H1 (cell line): Measurements from ENCODE around the gene PSME1. TPM values are rescaled to one million over a fixed set of nuclear protein-coding genes. Genes with fewer than 3 reads are reported as not detected.
A peak's percentile ranks its signal among the peaks of the same experiment; 100 is the strongest.

ENCODE experiments used
- CTCF ChIA-PET: fragments of 300-600 bp; sonication (Branson Sonifier 250); formaldehyde crosslinking; loops from one replicate; lab custom pipeline; 2021; ENCODE audit not compliant: partially characterized antibody; lab: Charles Lee
- POLR2A ChIA-PET: fragments of 300-600 bp; sonication (Branson Sonifier 250); formaldehyde crosslinking; loops from one replicate; lab custom pipeline; 2021; ENCODE audit warnings: inconsistent platforms; ENCODE audit not compliant: partially characterized antibody; lab: Charles Lee
- DNase-seq, 2 experiments: peaks; one replicate each; pipeline versions ENCODE4 v3.0.0 to v3.0.0-alpha.2; 2010 to 2022; ENCODE audit warnings: low spot score in 2 of 2, low read depth in 1 of 2, mixed read lengths in 1 of 2
- FAIRE-seq: peaks from 2 replicates; lab custom pipeline; 2011; peaks lifted over from hg19 to GRCh38; lab: Jason Lieb, UNC
- H2AFZ ChIP-seq: 2 replicates; pipeline ENCODE4 v1.8.1; 2012; ENCODE audit warnings: low read length, inconsistent platforms
- H2AK5ac ChIP-seq: 2 replicates; pipeline ENCODE4 v1.6.1; 2013; ENCODE audit warnings: low read depth, low read length
- H2BK120ac ChIP-seq: replicated peaks from 2 replicates; pipeline ENCODE3; 2013; ENCODE audit warnings: low read depth, low read length, inconsistent platforms
- H2BK12ac ChIP-seq: 2 replicates; pipeline ENCODE4 v1.6.1; 2013; ENCODE audit warnings: low read depth, low read length
- H2BK15ac ChIP-seq: 2 replicates; pipeline ENCODE4 v1.6.1; 2013; ENCODE audit warnings: low read length
- H2BK20ac ChIP-seq: 2 replicates; pipeline ENCODE4 v1.6.1; 2013; ENCODE audit warnings: low read length
- H2BK5ac ChIP-seq: 2 replicates; pipeline ENCODE4 v1.6.1; 2013; ENCODE audit warnings: low read depth, low read length
- H3K14ac ChIP-seq: 2 replicates; pipeline ENCODE4 v1.6.1; 2013; ENCODE audit warnings: inconsistent platforms; ENCODE audit not compliant: insufficient read length
- H3K18ac ChIP-seq: 2 replicates; pipeline ENCODE4 v1.6.1; 2013; ENCODE audit warnings: low read length; ENCODE audit errors: extremely low read depth
- H3K23ac ChIP-seq: 2 replicates; pipeline ENCODE4 v1.6.1; 2013; ENCODE audit warnings: inconsistent platforms; ENCODE audit not compliant: insufficient read length
- H3K23me2 ChIP-seq: 2 replicates; pipeline ENCODE4 v1.6.1; 2013; ENCODE audit warnings: low read depth, low read length
- H3K27ac ChIP-seq: 2 replicates; pipeline ENCODE4 v1.6.1; 2011; ENCODE audit warnings: low read depth, low read length, inconsistent platforms
- H3K27me3 ChIP-seq, 4 experiments: replicated peaks in 1 of 4; 1 replicate in 1 of 4; 2 replicates in 3 of 4; pipeline versions ENCODE4 v1.6.1 to v1.8.1; 2011 to 2013; ENCODE audit warnings: low read length in 3 of 4, mild to moderate bottlenecking in 3 of 4, inconsistent platforms in 2 of 4, mixed read lengths in 2 of 4, moderate library complexity in 1 of 4; ENCODE audit not compliant: control insufficient read depth in 3 of 4, insufficient read depth in 3 of 4; ENCODE audit errors: extremely low read depth in 1 of 4
- H3K36me3 ChIP-seq, 4 experiments: 2 replicates each; pipeline versions ENCODE4 v1.6.1 to v1.8.1; 2011 to 2013; ENCODE audit warnings: mild to moderate bottlenecking in 4 of 4, low read length in 3 of 4, moderate library complexity in 2 of 4, control low read depth in 1 of 4, inconsistent platforms in 1 of 4; ENCODE audit not compliant: insufficient read depth in 4 of 4, control insufficient read depth in 2 of 4
- H3K4ac ChIP-seq: replicated peaks from 2 replicates; pipeline ENCODE3; 2013; ENCODE audit warnings: low read length, low read depth, mixed read lengths, inconsistent platforms; ENCODE audit not compliant: insufficient read length
- H3K4me1 ChIP-seq, 4 experiments: replicated peaks in 1 of 4; 1 replicate in 1 of 4; 2 replicates in 3 of 4; pipeline versions ENCODE4 v1.6.1 to v1.8.1; 2011 to 2013; ENCODE audit warnings: low read length in 3 of 4, inconsistent platforms in 2 of 4, mixed read lengths in 1 of 4; ENCODE audit not compliant: insufficient read depth in 4 of 4, control insufficient read depth in 3 of 4
- H3K4me2 ChIP-seq, 2 experiments: 2 replicates each; pipeline versions ENCODE4 v1.6.1 to v1.8.1; 2011 to 2013; ENCODE audit warnings: low read depth in 2 of 2, low read length in 2 of 2, control low read depth in 1 of 2, inconsistent platforms in 1 of 2, mild to moderate bottlenecking in 1 of 2; ENCODE audit not compliant: insufficient read depth in 1 of 2
- H3K4me3 ChIP-seq, 4 experiments: fragments of 200-600, 300-600 bp in 1 of 4; sonication (generic), shearing (Covaris generic), sonication (Bioruptor Twin) in 1 of 4; 2 replicates each; pipeline versions ENCODE4 v1.5.1 to v1.8.1; 2011 to 2016; ENCODE audit warnings: low read length in 4 of 4, low read depth in 3 of 4, control low read depth in 2 of 4, inconsistent platforms in 2 of 4, mild to moderate bottlenecking in 2 of 4, mixed read lengths in 1 of 4, moderate library complexity in 1 of 4; ENCODE audit not compliant: insufficient read depth in 2 of 4; ENCODE audit errors: extremely low read depth in 1 of 4
- H3K56ac ChIP-seq: replicated peaks from 2 replicates; pipeline ENCODE3; 2013; ENCODE audit warnings: low read depth, mild to moderate bottlenecking, mixed read lengths, low read length, inconsistent platforms; ENCODE audit not compliant: insufficient read length
- H3K79me1 ChIP-seq: 2 replicates; pipeline ENCODE4 v1.6.1; 2013; ENCODE audit warnings: low read depth, low read length, control low read depth
- H3K79me2 ChIP-seq, 2 experiments: 2 replicates each; pipeline versions ENCODE4 v1.6.1 to v1.8.1; 2012 to 2013; ENCODE audit warnings: low read length in 2 of 2, mild to moderate bottlenecking in 2 of 2, inconsistent platforms in 1 of 2; ENCODE audit not compliant: insufficient read depth in 2 of 2, control insufficient read depth in 1 of 2
- H3K9ac ChIP-seq, 4 experiments: replicated peaks in 1 of 4; 1 replicate in 1 of 4; 2 replicates in 3 of 4; pipeline versions ENCODE4 v1.6.1 to v1.8.1; 2011 to 2013; ENCODE audit warnings: low read depth in 3 of 4, low read length in 3 of 4, control low read depth in 2 of 4, mild to moderate bottlenecking in 2 of 4, moderate library complexity in 2 of 4, inconsistent platforms in 1 of 4; ENCODE audit errors: extremely low read depth in 1 of 4
- H3K9me3 ChIP-seq, 2 experiments: 2 replicates each; pipeline versions ENCODE4 v1.6.1 to v1.8.1; 2012 to 2013; ENCODE audit warnings: mild to moderate bottlenecking in 2 of 2, moderate library complexity in 2 of 2, control low read depth in 1 of 2, inconsistent platforms in 1 of 2, low read depth in 1 of 2, low read length in 1 of 2, mixed read lengths in 1 of 2; ENCODE audit not compliant: insufficient read depth in 2 of 2
- H4K20me1 ChIP-seq, 2 experiments: replicated peaks in 1 of 2; 2 replicates each; pipeline versions ENCODE3 to v1.8.1; 2011 to 2013; ENCODE audit warnings: inconsistent platforms in 2 of 2, low read length in 2 of 2, mild to moderate bottlenecking in 1 of 2; ENCODE audit not compliant: insufficient read depth in 2 of 2, control insufficient read depth in 1 of 2
- H4K5ac ChIP-seq: 2 replicates; pipeline ENCODE4 v1.6.1; 2013; ENCODE audit warnings: low read length, low read depth, mixed read lengths, inconsistent platforms; ENCODE audit not compliant: insufficient read length
- H4K8ac ChIP-seq: 2 replicates; pipeline ENCODE4 v1.8.0; 2013; ENCODE audit warnings: mild to moderate bottlenecking, moderate library complexity, low read length, inconsistent platforms; ENCODE audit not compliant: insufficient read depth; ENCODE audit errors: extremely low read depth
- H4K91ac ChIP-seq: replicated peaks from 2 replicates; pipeline ENCODE3; 2013; ENCODE audit warnings: low read length, mixed read lengths, inconsistent platforms; ENCODE audit not compliant: insufficient read length
- ASH2L ChIP-seq: fragments of 200-600, 300-600 bp; sonication (generic); IDR thresholded peaks from one replicate; pipeline ENCODE4 v1.7.1; 2017; ENCODE audit warnings: low read length
- CBX8 ChIP-seq: fragments of 300-800, 300-1000 bp; sonication (generic); IDR thresholded peaks from 2 replicates; pipeline ENCODE4 v1.7.1; 2016; ENCODE audit warnings: low read depth, low read length, borderline replicate concordance
- CEBPB ChIP-seq: IDR thresholded peaks from 2 replicates; pipeline ENCODE4 v1.6.1; 2012; ENCODE audit warnings: low read depth, low read length
- GTF2F1 ChIP-seq: IDR thresholded peaks from 2 replicates; pipeline ENCODE4 v1.6.1; 2012; ENCODE audit warnings: low read depth, low read length, improper control_type of control experiment, borderline replicate concordance
- HDAC6 ChIP-seq: IDR thresholded peaks from one replicate; pipeline ENCODE4 v1.7.1; 2012; ENCODE audit warnings: low read depth, mild to moderate bottlenecking, inconsistent platforms, low read length, moderate library complexity
- KDM4A ChIP-seq: IDR thresholded peaks from one replicate; pipeline ENCODE4 v1.7.1; 2012; ENCODE audit warnings: low read depth, mild to moderate bottlenecking, moderate library complexity, low read length, inconsistent platforms; ENCODE audit not compliant: severe bottlenecking
- NANOG ChIP-seq: IDR thresholded peaks from 2 replicates; pipeline ENCODE4 v1.6.1; 2011; ENCODE audit warnings: low read length, low read depth, mild to moderate bottlenecking, inconsistent platforms; ENCODE audit not compliant: insufficient read depth, poor library complexity, severe bottlenecking
- SP1 ChIP-seq: IDR thresholded peaks from 2 replicates; pipeline ENCODE4 v1.6.1; 2011; ENCODE audit warnings: low read depth, low read length
- SRF ChIP-seq: IDR thresholded peaks from 2 replicates; pipeline ENCODE4 v1.6.1; 2011; ENCODE audit warnings: mild to moderate bottlenecking, low read depth, low read length, moderate library complexity
- TAF7 ChIP-seq: optimal IDR thresholded peaks from 2 replicates; pipeline ENCODE3; 2011; ENCODE audit warnings: low read depth, mild to moderate bottlenecking, inconsistent platforms, low read length, moderate library complexity, borderline replicate concordance
- TCF12 ChIP-seq: IDR thresholded peaks from 2 replicates; pipeline ENCODE4 v1.6.1; 2011; ENCODE audit warnings: low read depth, mild to moderate bottlenecking, low read length
- WGBS, 2 experiments: shearing (Covaris generic) in 1 of 2; methylation state at CpG; one replicate each; pipeline versions ENCODE4 v1.1.6 to v1.1.7; 2013 to 2015; ENCODE audit warnings: low lambda C conversion rate in 2 of 2, mixed read lengths in 2 of 2, inconsistent platforms in 1 of 2, low coverage in 1 of 2, missing lambda C conversion rate in 1 of 2; ENCODE audit not compliant: insufficient replicate concordance in 2 of 2, insufficient coverage in 1 of 2, insufficient read length in 1 of 2; ENCODE audit errors: extremely low coverage in 1 of 2, missing lambda C conversion rate in 1 of 2; 5-methylcytosine and 5-hydroxymethylcytosine counted together
- polyA plus RNA-seq, 7 experiments: library from polyadenylated mRNA; depleted of rRNA in 3 of 7; stranded (reverse) in 5 of 7; unstranded in 2 of 7; fragments of >200 nt in 5 of 7; fragments of 200-250 nt in 2 of 7; gene quantifications; 1 replicate in 5 of 7; 2 replicates in 1 of 7; 4 replicates in 1 of 7; pipeline versions ENCODE4 v1.2.1 to v1.2.3, GENCODE V29; 2011 to 2013; ENCODE audit warnings: missing spikeins in 2 of 7, mixed read lengths in 2 of 7
- total RNA-seq: library from RNA; stranded (reverse); fragmentation: NEBNext Ultra II Directional; extraction: Animal tissue kit (Norgen Biotek cat#: 25700); gene quantifications from 2 replicates; pipeline ENCODE4 v1.2.1, GENCODE V29; 2021
- TF ChIP-seq, protein P1 (sequence below): IDR thresholded peaks from 2 replicates; pipeline ENCODE4 v1.6.1; 2011; ENCODE audit warnings: low read length, improper control_type of control experiment

The PSME1 gene
- total and polyA plus RNA-seq, 2 of the 8 experiments (the other 6 are each of a cell fraction or from before 2014, with no cell fraction given), result 74.9 to 85.9 TPM

DNA sequence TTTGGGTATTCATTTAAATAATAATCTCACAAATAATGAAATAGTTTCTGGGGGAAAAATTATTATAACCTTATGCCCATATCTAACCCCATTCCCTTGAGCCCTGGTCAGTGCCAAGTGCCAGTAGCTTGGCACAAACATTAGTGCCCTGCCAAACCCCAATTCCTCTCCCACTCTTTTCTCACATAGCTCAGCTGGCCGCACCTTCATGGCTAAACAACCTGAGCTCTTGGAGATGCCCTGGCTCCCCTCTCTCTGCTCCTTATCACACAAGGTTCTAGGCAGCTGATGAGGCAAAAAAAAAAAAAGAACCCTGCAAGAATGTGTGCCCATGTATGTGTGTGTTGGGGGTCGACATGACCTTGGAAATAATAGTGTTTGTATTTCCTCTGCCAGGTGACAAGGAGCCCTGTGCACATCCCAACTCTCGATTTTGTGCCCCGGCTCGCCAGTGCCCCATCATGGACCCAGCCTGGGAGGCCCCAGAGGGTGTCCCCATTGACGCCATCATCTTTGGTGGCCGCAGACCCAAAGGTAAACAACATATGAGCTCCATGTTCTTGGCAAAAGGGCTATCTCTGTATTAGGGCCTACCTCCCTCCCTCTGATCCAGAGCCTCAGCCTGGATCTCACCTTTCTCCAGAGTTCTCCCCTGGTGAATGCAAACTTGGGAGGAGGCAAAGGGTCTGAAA is 33.5 kb upstream of the PSME1 start:
- peaks cover 9 to 69% (median 47%) of the 10 kb centered on the region in 4 experiments; a peak in 7 of 8 replicates for H3K36me3 ChIP-seq
- H2AFZ ChIP-seq, result no peak overlapping the region
- peak overlapping the region; percentile 18; the same call in 1 of the 2 replicates for H4K8ac ChIP-seq
- no peak for DNase-seq
- ChIA-PET CTCF (interaction anchor here (0.7 to 12.2 kb wide), 7 partner anchors 9 to 58 kb away, joined by 3 to 160 read pairs (median 6); partner anchors contain the start of genes IRF9 and PCK2), POLR2A (interaction anchor here (0.6 to 23.9 kb wide), 17 partner anchors 8 to 588 kb away, joined by 3 to 626 read pairs (median 8); partner anchors contain the start of genes CPNE6, DCAF11, EMC9 and IRF9)
- FAIRE-seq, result no peak
- no peak overlapping the region for H2BK20ac ChIP-seq
- no peak overlapping the region for H3K56ac ChIP-seq
- no peak overlapping the region for H3K4me2 ChIP-seq
- no peak overlapping the region for H2AK5ac ChIP-seq
- 98% methylated on average over 7 of the region's 7 CpGs; no CpG with 5 or more reads in 1 of the 2 experiments for WGBS, 2 experiments
- no peaks in the 10 kb centered on the region for H3K79me1 ChIP-seq
- no peaks in the 10 kb centered on the region for H3K27me3 ChIP-seq
- no peak overlapping the region for H3K14ac ChIP-seq
- no peak overlapping the region for H2BK12ac ChIP-seq
- no peak overlapping the region for H2BK120ac ChIP-seq
- H3K4me3 ChIP-seq, result no peak overlapping the region
- H3K79me2 ChIP-seq, result no peaks in the 10 kb centered on the region
- H3K9ac ChIP-seq, result no peak overlapping the region
- H3K4me1 ChIP-seq, result no peaks in the 10 kb centered on the region
- no peak overlapping the region for H3K18ac ChIP-seq
- no peak overlapping the region for H3K4ac ChIP-seq
- H4K5ac ChIP-seq, result no peak overlapping the region
- H3K9me3 ChIP-seq, result peaks cover 7% of the 10 kb centered on the region in 2 experiments; a peak in 3 of 4 replicates
- no peak overlapping the region for H3K27ac ChIP-seq
- no peak overlapping the region for H4K91ac ChIP-seq
- no peak overlapping the region for H2BK5ac ChIP-seq
- H3K23me2 ChIP-seq, result no peaks in the 10 kb centered on the region
- peaks cover 4 to 8% of the 10 kb centered on the region in 2 experiments for H4K20me1 ChIP-seq
- no peak overlapping the region for H2BK15ac ChIP-seq
- no peak overlapping the region for H3K23ac ChIP-seq
- TF ChIP-seq ASH2L (no peak), CEBPB (no peak), TCF12 (no peak), SRF (no peak), NANOG (no peak), TAF7 (no peak), HDAC6 (no peak), GTF2F1 (no peak), SP1 (no peak), KDM4A (no peak), CBX8 (no peak)
- TF ChIP-seq, protein P1, sequence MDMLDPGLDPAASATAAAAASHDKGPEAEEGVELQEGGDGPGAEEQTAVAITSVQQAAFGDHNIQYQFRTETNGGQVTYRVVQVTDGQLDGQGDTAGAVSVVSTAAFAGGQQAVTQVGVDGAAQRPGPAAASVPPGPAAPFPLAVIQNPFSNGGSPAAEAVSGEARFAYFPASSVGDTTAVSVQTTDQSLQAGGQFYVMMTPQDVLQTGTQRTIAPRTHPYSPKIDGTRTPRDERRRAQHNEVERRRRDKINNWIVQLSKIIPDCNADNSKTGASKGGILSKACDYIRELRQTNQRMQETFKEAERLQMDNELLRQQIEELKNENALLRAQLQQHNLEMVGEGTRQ, result no peak
